ENCODE data around the gene SRBD1.

Gene SRBD1

GRCh38 chr2:45595721-45596435, 15.2 kb downstream of the SRBD1 start:
- DNase-seq, result no peak

DNA sequence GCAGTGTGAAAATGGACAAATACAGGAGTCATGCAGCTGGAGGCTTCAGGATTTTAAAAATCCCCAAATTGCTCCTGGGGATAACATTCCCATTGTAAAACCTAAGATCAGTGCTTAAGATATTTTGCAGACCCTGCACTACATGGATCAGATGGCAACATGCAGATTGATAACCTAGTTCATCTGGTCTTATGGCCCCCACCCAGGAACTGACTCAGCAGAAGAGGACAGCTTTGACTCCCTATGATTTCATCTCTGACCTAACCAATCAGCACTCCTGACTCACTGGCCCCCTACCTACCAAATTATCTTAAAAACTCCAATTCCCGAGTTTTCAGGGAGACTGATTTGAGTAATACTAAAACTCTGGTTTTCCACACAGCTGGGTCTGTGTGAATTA, 20.0 kb downstream of the SRBD1 start:
- DNase-seq, result no peak

- DNase-seq, result no peak
Measured at GRCh38 chr2:45588158-45588829, 22.8 kb downstream of the SRBD1 start.

- DNase-seq, result no peak
Measured at GRCh38 chr2:45586600-45586999, 24.5 kb downstream of the SRBD1 start.

GRCh38 chr2:45585267-45585861, 25.7 kb downstream of the SRBD1 start:
- DNase-seq, result peak; percentile 43

DNA sequence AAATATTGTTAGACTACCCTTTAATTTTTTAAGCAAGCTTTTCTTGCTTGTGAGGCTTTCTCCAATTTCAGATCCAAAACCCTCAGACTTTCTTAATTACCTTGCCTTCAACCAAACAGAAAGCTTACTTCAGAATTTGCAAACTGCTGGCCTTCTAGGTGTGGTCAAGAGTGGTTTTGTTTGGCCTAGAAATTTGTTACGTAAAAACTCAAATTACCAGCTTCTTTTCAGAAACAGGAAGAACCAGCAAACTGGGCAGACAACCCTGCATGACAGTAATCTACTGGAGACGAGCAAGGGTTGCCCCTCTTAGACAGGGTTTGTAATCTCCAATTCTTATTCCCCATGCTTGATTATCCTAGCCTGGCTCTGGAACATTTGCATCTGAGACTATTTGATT, 27.1 kb downstream of the SRBD1 start:
- DNase-seq, result no peak

DNA sequence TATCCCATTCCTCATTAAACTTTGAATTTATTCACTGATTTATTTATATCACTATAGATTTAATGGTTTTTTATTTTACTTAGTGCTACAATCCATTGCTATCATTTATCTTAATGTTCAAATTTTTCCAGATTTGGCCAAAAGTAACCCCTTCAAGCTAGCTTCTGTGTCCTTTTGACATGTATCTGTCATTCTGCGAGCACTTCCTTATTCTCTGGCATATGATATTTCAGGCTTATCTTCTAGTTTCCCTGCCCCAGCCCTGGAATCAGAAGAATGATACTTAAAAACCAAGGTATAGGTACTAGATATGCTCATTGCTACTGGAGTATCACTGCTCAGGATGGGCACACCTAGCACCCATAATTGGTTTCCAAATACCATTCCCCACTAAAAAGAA, 28.5 kb downstream of the SRBD1 start:
- no peak for DNase-seq

- no peak for DNase-seq
Measured at GRCh38 chr2:45578056-45578843, 32.8 kb downstream of the SRBD1 start.

GRCh38 chr2:45577441-45577840, 33.6 kb downstream of the SRBD1 start:
- no peak for DNase-seq

GRCh38 chr2:45575881-45576280, 35.2 kb downstream of the SRBD1 start:
- no peak for DNase-seq

GRCh38 chr2:45572979-45573378, 38.1 kb downstream of the SRBD1 start:
- no peak for DNase-seq

- no peak for DNase-seq
Measured at GRCh38 chr2:45571940-45572339, 39.1 kb downstream of the SRBD1 start.

GRCh38 chr2:45570671-45571334, 40.3 kb downstream of the SRBD1 start:
- no peak for DNase-seq

DNA sequence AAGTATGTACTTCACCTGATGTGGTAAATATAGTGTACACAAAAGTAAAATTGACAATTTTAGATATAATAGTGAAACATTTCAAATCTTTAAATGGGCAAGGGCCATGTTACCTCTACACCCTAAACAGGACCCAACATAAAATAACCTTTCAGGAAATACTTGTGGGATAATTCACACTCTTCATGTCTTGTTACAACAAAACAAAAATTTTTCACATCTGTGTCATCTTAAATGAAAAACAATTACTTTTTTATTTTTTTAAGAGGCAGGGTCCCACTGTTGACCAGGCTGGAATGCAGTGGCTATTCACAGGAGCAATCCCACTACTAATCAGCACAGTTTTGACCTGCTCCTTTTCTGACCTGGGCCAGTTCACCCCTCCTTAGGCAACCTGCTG, 42.1 kb downstream of the SRBD1 start:
- no peak for DNase-seq

GRCh38 chr2:45567974-45568789, 42.9 kb downstream of the SRBD1 start:
- peak; percentile 97 for DNase-seq

GRCh38 chr2:45567288-45567963, 43.6 kb downstream of the SRBD1 start:
- no peak for DNase-seq

- no peak for DNase-seq
Measured at GRCh38 chr2:45559436-45559835, 51.6 kb downstream of the SRBD1 start.

DNA sequence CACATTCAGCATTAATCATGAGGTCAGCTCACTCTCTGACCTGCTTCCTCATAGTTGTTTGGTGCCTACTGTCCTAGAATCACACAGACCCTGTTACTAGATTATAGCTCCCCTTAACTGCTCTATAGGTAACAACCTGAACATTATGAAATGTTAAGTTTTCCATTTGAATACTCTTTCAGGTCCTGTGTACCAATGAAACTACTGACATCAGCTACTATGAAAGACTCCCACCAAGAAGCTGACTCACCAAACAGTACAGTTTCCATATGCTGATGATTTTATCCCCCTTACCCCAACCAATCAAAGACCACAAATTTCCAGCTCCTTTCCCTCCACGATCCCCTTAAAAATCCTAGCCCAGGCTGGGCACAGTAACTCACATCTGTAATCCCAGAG, 56.3 kb downstream of the SRBD1 start:
- no peak for DNase-seq

- no peak for DNase-seq
Measured at GRCh38 chr2:45554073-45554741, 56.9 kb downstream of the SRBD1 start.

GRCh38 chr2:45551862-45552261, 59.2 kb downstream of the SRBD1 start:
- DNase-seq, result no peak

DNA sequence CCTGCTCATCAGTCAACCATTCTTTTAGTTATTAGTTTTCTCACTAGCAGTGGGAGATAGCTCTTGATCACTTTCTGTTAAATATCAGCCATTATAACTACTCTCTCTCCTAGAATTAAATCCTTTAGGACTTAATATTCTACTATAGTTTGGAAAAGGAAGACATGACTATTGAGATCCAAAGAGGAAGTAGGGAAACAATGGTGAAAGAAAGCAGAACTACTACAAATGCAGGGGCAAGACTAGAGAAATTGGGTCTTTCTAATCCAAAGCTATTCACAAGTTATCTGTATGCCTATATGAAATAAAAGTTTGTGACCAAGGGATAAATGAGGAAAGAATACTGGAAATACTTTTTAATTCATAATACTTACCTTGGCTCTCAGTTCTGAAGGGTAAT, 65.1 kb downstream of the SRBD1 start:
- DNase-seq, result no peak

All from SIG-M5 (cell line).